ENCODE results near the gene PSD2. TPM values are rescaled to one million over a fixed set of nuclear protein-coding genes. Genes with fewer than 3 reads are reported as not detected.
A peak's percentile ranks its signal among the peaks of the same experiment; 100 is the strongest.
"Not testable (repeated sequence)": the region's sequence is repeated elsewhere in the genome, so short reads cannot be mapped to it uniquely, and the experiment has no call there.

PSD2 gene
- total RNA-seq, 2 experiments from 2014 or later: not detected

- H3K9me3 Mint-ChIP-seq: no peaks in the 10 kb centered on the region
- no peak overlapping the region for H3K4me3 Mint-ChIP-seq
- intact Hi-C loops (cut with micrococcal nuclease): no loop called here
- peaks cover 13% of the 10 kb centered on the region for H3K27me3 Mint-ChIP-seq
- ChIA-PET CTCF (interaction anchor here (0.9 to 2.0 kb wide), 4 partner anchors 8 to 185 kb away, joined by 3 to 13 read pairs (median 6); no protein-coding TSS in a partner anchor), POLR2A (no interaction called here)
- H3K27ac Mint-ChIP-seq: no peak overlapping the region
- DNase-seq: no peak
- H3K36me3 Mint-ChIP-seq: no peaks in the 10 kb centered on the region
- peaks cover 4% of the 10 kb centered on the region for H3K4me1 Mint-ChIP-seq (ENCODE audit: low read depth)
Measured at GRCh38 chr5:139783436-139783965, 12.1 kb upstream of the PSD2 start.

GRCh38 chr5:139784488-139784887 lies 11.1 kb upstream of the PSD2 start:
- Mint-ChIP-seq H3K27me3 (peaks cover 13% of the 10 kb centered on the region), H3K36me3 (no peaks in the 10 kb centered on the region), H3K9me3 (no peaks in the 10 kb centered on the region), H3K4me3 (no peak overlapping the region), H3K27ac (no peak overlapping the region), H3K4me1 (ENCODE audit: low read depth) (peaks cover 4% of the 10 kb centered on the region)
- intact Hi-C loops (cut with micrococcal nuclease): no loop called here
- POLR2A ChIA-PET: no interaction called here
- CTCF ChIA-PET: interaction anchor here (0.7 to 5.1 kb wide), 3 partner anchors 7 to 19 kb away, joined by 3 to 82 read pairs (median 6); no protein-coding TSS in a partner anchor
- DNase-seq: no peak

GRCh38 chr5:139787257-139787567 lies 8.4 kb upstream of the PSD2 start:
- no peaks in the 10 kb centered on the region for H3K9me3 Mint-ChIP-seq
- H3K36me3 Mint-ChIP-seq: no peaks in the 10 kb centered on the region
- H3K27me3 Mint-ChIP-seq: peaks cover 13% of the 10 kb centered on the region
- DNase-seq: no peak
- no peak overlapping the region for H3K4me3 Mint-ChIP-seq
- no peak overlapping the region for H3K27ac Mint-ChIP-seq
- CTCF ChIA-PET: interaction anchor here (0.5 to 9.4 kb wide), 55 partner anchors 10 to 518 kb away, joined by 3 to 296 read pairs (median 4); partner anchors contain the start of gene PSD2
- POLR2A ChIA-PET: interaction anchor here (0.8 to 1.5 kb wide), 2 partner anchors 11 to 62 kb away, joined by 3 to 4 read pairs; no protein-coding TSS in a partner anchor
- peaks cover 4% of the 10 kb centered on the region for H3K4me1 Mint-ChIP-seq (ENCODE audit: low read depth)
- intact Hi-C loops (cut with micrococcal nuclease): loop anchor here (1.0 to 2.0 kb wide), 4 partner anchors 57 to 370 kb away; no protein-coding TSS in a partner anchor

- Mint-ChIP-seq H3K27ac (no peak overlapping the region), H3K4me3 (peak overlapping the region; percentile 78), H3K4me1 (ENCODE audit: low read depth) (peaks cover 4% of the 10 kb centered on the region), H3K27me3 (peaks cover 14% of the 10 kb centered on the region), H3K9me3 (no peaks in the 10 kb centered on the region), H3K36me3 (no peaks in the 10 kb centered on the region)
- intact Hi-C loops (cut with micrococcal nuclease): loop anchor here (1.0 to 2.0 kb wide), 4 partner anchors 57 to 369 kb away; no protein-coding TSS in a partner anchor
- peak; percentile 90 for DNase-seq
- POLR2A ChIA-PET: interaction anchor here (0.8 to 1.5 kb wide), 2 partner anchors 12 to 61 kb away, joined by 3 to 4 read pairs; no protein-coding TSS in a partner anchor
- CTCF ChIA-PET: interaction anchor here (0.6 to 9.4 kb wide), 54 partner anchors 10 to 377 kb away, joined by 3 to 296 read pairs (median 4); partner anchors contain the start of gene PSD2
Measured at GRCh38 chr5:139787568-139788293, 7.9 kb upstream of the PSD2 start.

GRCh38 chr5:139788294-139788910 lies 7.2 kb upstream of the PSD2 start:
- H3K27ac Mint-ChIP-seq: no peak overlapping the region
- CTCF ChIA-PET: interaction anchor here (0.5 to 9.4 kb wide), 16 partner anchors 9 to 1259 kb away, joined by 3 to 296 read pairs (median 14); partner anchors contain the start of gene PSD2
- H3K27me3 Mint-ChIP-seq: peaks cover 16% of the 10 kb centered on the region
- H3K4me1 Mint-ChIP-seq (ENCODE audit: low read depth): peaks cover 4% of the 10 kb centered on the region
- no peak for DNase-seq
- H3K9me3 Mint-ChIP-seq: no peaks in the 10 kb centered on the region
- H3K4me3 Mint-ChIP-seq: no peak overlapping the region
- no peaks in the 10 kb centered on the region for H3K36me3 Mint-ChIP-seq
- intact Hi-C loops (cut with micrococcal nuclease): no loop called here
- POLR2A ChIA-PET: interaction anchor here (1.5 kb wide), 1 partner anchor 60 kb away, joined by 4 read pairs; no protein-coding TSS in a partner anchor

- Mint-ChIP-seq H3K27me3 (peaks cover 14% of the 10 kb centered on the region), H3K36me3 (no peaks in the 10 kb centered on the region), H3K4me3 (no peak overlapping the region), H3K9me3 (no peaks in the 10 kb centered on the region), H3K27ac (no peak overlapping the region), H3K4me1 (ENCODE audit: low read depth) (peaks cover 4% of the 10 kb centered on the region)
- ChIA-PET CTCF (interaction anchor here (2.3 to 9.4 kb wide), 7 partner anchors 8 to 179 kb away, joined by 8 to 296 read pairs (median 68); partner anchors contain the start of gene PSD2), POLR2A (no interaction called here)
- DNase-seq: no peak
- intact Hi-C loops (cut with micrococcal nuclease): no loop called here
Measured at GRCh38 chr5:139789116-139789844, 6.3 kb upstream of the PSD2 start.

DNA sequence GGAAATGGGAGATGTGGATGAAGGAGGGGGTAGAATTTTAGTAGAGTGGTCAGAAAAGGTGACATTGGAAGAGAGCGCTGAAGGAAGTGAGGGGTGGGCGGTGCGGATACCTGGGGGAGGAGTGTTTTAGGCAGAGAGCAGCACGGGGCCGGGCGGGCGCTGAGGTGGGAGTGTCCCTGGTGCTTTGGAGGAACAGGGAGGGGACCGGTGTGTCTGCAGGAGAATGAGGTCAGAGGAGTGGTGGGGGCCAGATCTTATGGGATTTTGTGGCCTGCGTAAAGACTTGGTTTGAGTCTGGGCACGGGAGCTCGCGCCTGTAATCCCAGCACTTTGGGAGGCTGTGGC lies 5.8 kb upstream of the PSD2 start:
- POLR2A ChIA-PET: no interaction called here
- H3K9me3 Mint-ChIP-seq: no peaks in the 10 kb centered on the region
- H3K27ac Mint-ChIP-seq: no peak overlapping the region
- CTCF ChIA-PET: interaction anchor here (2.5 to 9.4 kb wide), 6 partner anchors 8 to 179 kb away, joined by 10 to 296 read pairs (median 75); partner anchors contain the start of gene PSD2
- no peak overlapping the region for H3K4me3 Mint-ChIP-seq
- intact Hi-C loops (cut with micrococcal nuclease): no loop called here
- H3K27me3 Mint-ChIP-seq: peaks cover 17% of the 10 kb centered on the region
- no peaks in the 10 kb centered on the region for H3K36me3 Mint-ChIP-seq
- H3K4me1 Mint-ChIP-seq (ENCODE audit: low read depth): peaks cover 4% of the 10 kb centered on the region
- DNase-seq: no peak

DNA sequence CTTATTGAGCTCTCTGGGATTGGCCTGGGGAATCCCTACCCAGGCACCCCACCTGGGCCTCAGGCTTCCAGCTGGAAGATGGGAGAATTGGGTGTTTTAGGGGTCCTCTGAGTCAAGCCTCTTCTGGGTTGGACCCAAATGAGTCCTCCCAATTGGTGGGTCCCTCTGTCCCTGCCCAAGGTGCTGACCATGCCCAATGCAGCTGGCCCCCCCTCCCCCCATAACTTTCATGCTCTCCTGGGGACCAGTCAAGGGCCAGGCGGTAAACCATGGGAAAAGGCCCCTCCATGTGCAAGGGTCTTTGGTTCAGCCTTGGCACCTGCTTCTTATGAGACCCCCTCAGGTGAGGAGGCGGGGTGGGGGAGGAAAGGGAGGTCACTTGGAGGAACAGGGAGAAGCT lies 3.4 kb upstream of the PSD2 start:
- no peaks in the 10 kb centered on the region for H3K9me3 Mint-ChIP-seq
- H3K36me3 Mint-ChIP-seq: no peaks in the 10 kb centered on the region
- peaks cover 4% of the 10 kb centered on the region for H3K4me1 Mint-ChIP-seq (ENCODE audit: low read depth)
- H3K4me3 Mint-ChIP-seq: no peak overlapping the region
- intact Hi-C loops (cut with micrococcal nuclease): no loop called here
- no peak for DNase-seq
- peaks cover 17% of the 10 kb centered on the region for H3K27me3 Mint-ChIP-seq
- ChIA-PET CTCF (interaction anchor here (0.7 to 9.4 kb wide), 6 partner anchors 17 to 177 kb away, joined by 4 to 296 read pairs (median 12); no protein-coding TSS in a partner anchor), POLR2A (no interaction called here)
- H3K27ac Mint-ChIP-seq: no peak overlapping the region

GRCh38 chr5:139792655-139793054 lies 3.0 kb upstream of the PSD2 start:
- DNase-seq; H3K27ac Mint-ChIP-seq; intact Hi-C loops (cut with micrococcal nuclease); H3K4me1 Mint-ChIP-seq (ENCODE audit: low read depth); H3K36me3 Mint-ChIP-seq; H3K9me3 Mint-ChIP-seq; POLR2A ChIA-PET; H3K4me3 Mint-ChIP-seq: not testable (repeated sequence)
- CTCF ChIA-PET: interaction anchor here (0.7 to 9.4 kb wide), 4 partner anchors 17 to 176 kb away, joined by 4 to 296 read pairs (median 72); no protein-coding TSS in a partner anchor
- peaks cover 20% of the 10 kb centered on the region for H3K27me3 Mint-ChIP-seq

DNA sequence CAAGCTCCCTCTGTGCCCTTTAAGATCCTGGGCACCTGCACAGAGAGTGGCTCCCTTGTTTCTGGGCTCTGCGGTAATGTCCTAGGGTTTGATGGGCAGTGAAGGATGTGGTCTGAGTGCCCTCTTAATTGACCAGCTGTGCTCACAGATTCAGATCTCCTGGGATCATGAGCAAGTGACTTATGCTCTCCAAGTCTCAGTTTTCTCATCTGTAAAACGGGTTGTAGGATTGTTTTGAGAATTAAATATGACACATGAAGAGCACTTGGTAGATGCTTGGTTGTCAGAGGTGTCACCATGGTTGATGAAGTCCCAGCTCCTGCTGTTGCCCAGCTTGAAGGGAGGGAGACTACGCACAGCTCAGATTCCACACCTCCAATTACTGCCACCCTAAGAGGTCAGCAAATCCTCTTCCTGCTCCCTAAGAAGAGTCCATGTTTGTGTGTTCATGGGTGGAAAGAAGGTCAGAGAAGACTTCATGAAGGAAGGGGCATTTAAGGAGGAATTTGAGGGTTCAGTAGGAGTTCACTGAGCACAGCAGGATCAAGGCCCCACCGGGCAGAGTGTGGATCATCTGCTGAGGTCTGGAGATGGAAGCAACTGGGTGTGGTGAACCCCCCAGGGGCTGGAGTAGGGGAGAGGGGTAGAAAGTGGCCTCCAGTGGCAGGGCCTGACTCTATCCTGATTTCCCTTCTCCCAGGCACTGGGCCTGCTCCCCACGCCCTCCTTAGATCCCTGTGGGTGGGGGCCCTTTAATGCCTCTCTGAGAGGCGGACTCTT lies 1.4 kb upstream of the PSD2 start:
- no peak for DNase-seq
- Mint-ChIP-seq H3K9me3 (no peaks in the 10 kb centered on the region), H3K27me3 (peaks cover 34% of the 10 kb centered on the region), H3K4me3 (no peak overlapping the region), H3K4me1 (ENCODE audit: low read depth) (no peaks in the 10 kb centered on the region), H3K36me3 (no peaks in the 10 kb centered on the region), H3K27ac (no peak overlapping the region)
- ChIA-PET CTCF (interaction anchor here (0.8 to 9.4 kb wide), 5 partner anchors 18 to 175 kb away, joined by 3 to 296 read pairs (median 6); no protein-coding TSS in a partner anchor), POLR2A (no interaction called here)
- intact Hi-C loops (cut with micrococcal nuclease): no loop called here
